GM20431 (cell line): ENCODE results near the gene MYBPC2.

Experiments used
- in situ Hi-C: fragments of 300-500 bp; cut with MseI, MboI; formaldehyde crosslinking; loops from one replicate; pipeline ENCODE4 v1.15.0; 2020; ENCODE audit warnings: low sequenced_read_pairs; ENCODE audit not compliant: unreplicated experiment

MYBPC2 gene

GRCh38 chr19:50494186-50495019 lies 61.7 kb downstream of the MYBPC2 start:
- in situ Hi-C loops = no loop called here

GRCh38 chr19:50495020-50495531 lies 62.4 kb downstream of the MYBPC2 start:
- in situ Hi-C loops = no loop called here

- in situ Hi-C loops = no loop called here
These were observed 63.7 kb downstream of the MYBPC2 start for GRCh38 chr19:50496189-50497021.

- in situ Hi-C loops = no loop called here
These were observed 64.3 kb downstream of the MYBPC2 start for GRCh38 chr19:50497022-50497405.

GRCh38 chr19:50498219-50499056 lies 65.7 kb downstream of the MYBPC2 start:
- in situ Hi-C loops = no loop called here

GRCh38 chr19:50500060-50500752 lies 67.5 kb downstream of the MYBPC2 start:
- in situ Hi-C loops = no loop called here

GRCh38 chr19:50500753-50501151 lies 68.1 kb downstream of the MYBPC2 start:
- in situ Hi-C loops = no loop called here

- in situ Hi-C loops = no loop called here
These were observed 68.5 kb downstream of the MYBPC2 start for GRCh38 chr19:50501186-50501567.

GRCh38 chr19:50501568-50502475 lies 69.1 kb downstream of the MYBPC2 start:
- in situ Hi-C loops = no loop called here

GRCh38 chr19:50505856-50506611 lies 73.3 kb downstream of the MYBPC2 start:
- in situ Hi-C loops = no loop called here

GRCh38 chr19:50506700-50507099 lies 74.0 kb downstream of the MYBPC2 start:
- in situ Hi-C loops = no loop called here

- in situ Hi-C loops = no loop called here
These were observed 74.7 kb downstream of the MYBPC2 start for GRCh38 chr19:50507376-50507775.

GRCh38 chr19:50508843-50509190 lies 76.1 kb downstream of the MYBPC2 start:
- in situ Hi-C loops = no loop called here

GRCh38 chr19:50509366-50509765 lies 76.7 kb downstream of the MYBPC2 start:
- in situ Hi-C loops = no loop called here

GRCh38 chr19:50510121-50510670 lies 77.5 kb downstream of the MYBPC2 start:
- in situ Hi-C loops = no loop called here

GRCh38 chr19:50510700-50511068 lies 78.0 kb downstream of the MYBPC2 start:
- in situ Hi-C loops = no loop called here

- in situ Hi-C loops = no loop called here
These were observed 78.6 kb downstream of the MYBPC2 start, which contains the start of gene JOSD2 for GRCh38 chr19:50511069-50511822. JOSD2 (minus strand) TSS chr19:50511191; CDS start chr19:50510431, 760 bp downstream.
